NCI-H510A treated with DMSO at 0.1 percent for 48 hours (cell line): Measurements from ENCODE around the gene HINFP.
A peak's percentile ranks its signal among the peaks of the same experiment; 100 is the strongest.
"Not testable (repeated sequence)": the region's sequence is repeated elsewhere in the genome, so short reads cannot be mapped to it uniquely, and the experiment has no call there.

ENCODE experiments used
- DNase-seq: peaks from one replicate; lab custom pipeline; 2025; lab: John Stamatoyannopoulos, UW

HINFP gene

DNA sequence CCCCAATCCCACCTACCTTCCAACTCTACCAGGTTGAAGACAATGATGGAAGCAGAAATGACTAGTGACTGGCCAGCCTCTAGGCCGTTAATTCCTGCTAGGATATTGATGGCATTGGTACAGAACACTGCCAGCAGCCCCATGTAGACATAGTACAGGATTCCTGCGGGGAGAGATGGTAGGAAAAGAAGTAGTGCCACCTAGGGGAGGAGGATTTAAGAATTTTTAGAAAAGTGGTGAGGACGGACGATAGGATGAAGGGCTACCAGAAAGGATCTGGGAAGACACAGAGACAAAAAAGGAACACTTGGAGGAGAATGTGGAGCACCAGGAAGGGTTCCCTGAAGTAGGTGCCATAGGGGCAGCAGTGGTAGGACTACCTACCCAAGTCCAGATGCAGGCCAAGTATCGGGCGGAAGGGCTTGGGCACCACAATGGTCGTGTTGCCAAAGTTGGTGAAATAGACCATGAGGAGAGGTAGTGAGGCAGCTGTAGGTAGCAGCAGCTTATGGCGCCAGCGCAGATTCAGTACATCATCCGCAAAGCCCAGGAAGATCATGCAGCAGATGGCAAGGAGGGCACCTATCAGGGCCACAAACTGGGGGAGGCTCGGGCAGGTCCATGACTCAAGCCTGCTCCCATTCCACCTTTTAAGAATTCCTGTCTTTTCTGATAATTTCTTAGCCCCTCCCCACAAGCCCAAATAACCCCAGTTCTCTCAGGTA is 21.0 kb upstream of the HINFP start:
- peak; percentile 66 for DNase-seq

DNA sequence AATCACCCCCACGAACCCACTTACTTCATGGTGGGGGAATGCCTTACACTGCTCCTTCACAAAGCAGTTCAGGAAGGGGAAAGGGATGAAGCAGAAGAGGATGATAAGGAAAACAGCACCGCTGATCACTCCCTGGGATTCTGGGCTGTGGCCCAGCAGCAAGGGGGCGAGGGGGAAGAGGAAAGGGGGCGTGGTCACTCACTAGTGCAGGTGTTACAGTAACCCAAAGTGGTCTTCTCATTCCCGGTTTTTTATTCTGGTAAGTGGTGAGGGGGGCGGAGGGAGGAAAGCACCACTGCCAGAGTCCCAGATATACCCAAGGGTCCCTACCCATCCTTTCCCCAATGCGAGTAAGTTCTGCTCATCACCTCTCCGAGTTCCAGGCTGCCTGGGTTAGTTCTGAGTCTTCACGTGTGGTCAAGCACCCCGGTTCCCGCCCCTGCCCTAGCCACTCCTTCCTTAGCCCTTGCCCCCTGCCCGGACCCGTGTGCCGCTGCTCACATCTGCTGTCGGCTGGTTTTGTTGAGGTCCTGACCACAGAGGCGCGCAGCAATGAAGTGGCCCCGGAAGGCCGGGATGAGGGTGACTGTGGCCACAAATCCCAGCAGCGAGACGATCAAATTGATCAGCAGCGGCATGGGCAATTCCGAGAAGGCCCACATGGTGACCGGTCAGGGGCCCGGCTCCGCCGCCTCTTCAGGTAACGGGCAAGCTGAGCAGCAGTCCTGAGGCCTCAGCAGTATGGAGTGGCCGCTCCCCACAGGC is 20.2 kb upstream of the HINFP start:
- DNase-seq, result peak; percentile 65

GRCh38 chr11:119101759-119102423 is 19.5 kb upstream of the HINFP start, which contains the start of gene DPAGT1:
Gene DPAGT1 (minus strand): TSS chr11:119101853. CDS start chr11:119101655, 198 bp downstream.
- DNase-seq, result peak; percentile 100

DNA sequence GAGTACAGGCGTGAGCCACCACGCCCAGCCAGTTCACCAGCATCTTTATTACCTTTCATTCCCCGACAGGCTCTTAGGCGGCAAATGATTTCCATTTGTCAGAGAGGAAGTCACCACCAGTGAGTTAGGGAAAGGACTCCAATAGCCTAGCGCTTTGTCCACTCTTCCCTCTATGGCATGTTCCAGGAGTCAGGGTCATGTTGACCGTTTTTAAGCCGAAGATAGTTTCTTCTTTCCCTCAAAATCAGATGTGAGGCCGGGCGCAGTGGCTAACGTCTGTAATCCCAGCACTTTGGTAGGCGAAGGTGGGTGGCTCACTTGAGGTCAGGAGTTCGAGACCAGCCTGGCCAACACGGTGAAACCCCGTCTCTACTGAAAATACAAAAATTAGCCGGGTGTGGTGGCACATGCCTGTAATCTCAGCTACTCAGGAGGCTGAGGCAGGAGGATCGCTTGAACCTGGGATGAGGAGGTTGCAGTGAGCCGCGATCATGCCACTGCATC is 18.2 kb upstream of the HINFP start:
- DNase-seq, result not testable (repeated sequence)

DNA sequence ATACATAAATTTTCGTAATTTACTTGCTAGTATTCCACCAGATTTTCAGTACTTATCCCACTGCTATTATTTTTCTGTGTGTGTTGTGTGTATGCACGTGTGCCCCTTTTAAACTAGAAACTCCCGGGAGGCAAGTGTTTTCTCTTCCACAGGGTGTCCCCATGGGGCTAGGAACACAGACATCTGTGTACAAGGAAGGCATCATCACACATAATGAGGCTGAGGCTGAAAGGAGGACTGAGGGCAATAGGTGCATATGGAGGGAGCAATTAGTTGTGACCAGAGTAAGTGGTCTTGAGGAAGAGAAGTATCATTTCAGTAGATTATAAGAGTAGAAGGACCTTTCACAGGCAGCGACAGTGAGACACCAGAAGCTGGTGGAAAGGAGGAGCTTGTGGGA is 17.6 kb upstream of the HINFP start:
- DNase-seq, result no peak

DNA sequence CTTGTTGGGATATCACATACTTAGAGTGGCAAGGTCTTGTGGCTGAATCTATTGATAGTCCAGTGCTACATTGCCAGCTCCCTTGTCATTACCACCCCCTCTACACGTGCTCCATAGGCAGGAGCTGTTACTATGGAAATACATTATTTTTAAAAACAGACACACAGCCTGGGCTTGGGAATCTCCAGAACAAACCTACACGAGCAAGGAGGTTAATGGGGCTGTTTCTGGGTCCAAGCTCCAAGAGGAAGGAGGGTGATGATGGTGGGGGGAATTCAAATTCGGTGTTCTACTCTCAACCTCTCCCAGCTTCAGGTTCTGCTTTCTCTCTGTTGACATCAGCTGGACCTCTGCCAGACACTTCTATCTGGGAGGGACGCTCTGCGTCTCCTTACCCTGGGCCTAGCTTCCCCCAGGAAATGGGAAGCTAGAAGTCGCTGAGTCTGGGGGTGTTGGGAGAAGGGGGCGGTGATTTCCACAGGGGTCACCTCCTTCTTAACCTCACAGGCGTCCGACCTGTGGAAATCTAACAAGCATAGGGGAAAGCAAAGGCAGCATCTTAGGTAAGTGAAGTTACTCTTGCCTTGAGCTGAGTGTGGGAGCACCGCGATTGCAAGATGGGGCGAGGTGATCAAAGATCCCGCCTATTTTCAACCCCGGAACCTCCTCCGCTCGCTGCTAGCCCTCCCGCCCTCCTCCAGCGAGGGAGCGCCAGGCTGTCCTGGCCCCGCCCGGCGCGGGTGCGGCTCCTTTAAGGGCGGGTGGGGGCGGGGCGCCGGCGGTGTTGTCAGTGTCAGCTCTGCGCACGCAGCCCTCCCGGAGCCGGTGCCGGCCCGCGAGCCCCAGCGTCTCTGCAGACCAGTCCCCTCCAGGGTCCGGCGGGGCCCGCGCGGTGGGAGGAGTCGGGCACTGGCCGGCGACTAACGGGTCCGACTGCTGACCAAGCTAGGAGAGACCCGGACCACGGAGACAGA is 14.5 kb upstream of the HINFP start, which contains the start of gene C2CD2L:
C2CD2L (plus strand) TSS at position 781 of the 974 bp plus-strand sequence. CDS start 398 bp downstream, outside the sequence.
- DNase-seq, result peak; percentile 75

- DNase-seq, result no peak
Measured at GRCh38 chr11:119107538-119108145, 13.7 kb upstream of the HINFP start.

- DNase-seq, result no peak
Measured at GRCh38 chr11:119108146-119108856, 13.1 kb upstream of the HINFP start.

DNA sequence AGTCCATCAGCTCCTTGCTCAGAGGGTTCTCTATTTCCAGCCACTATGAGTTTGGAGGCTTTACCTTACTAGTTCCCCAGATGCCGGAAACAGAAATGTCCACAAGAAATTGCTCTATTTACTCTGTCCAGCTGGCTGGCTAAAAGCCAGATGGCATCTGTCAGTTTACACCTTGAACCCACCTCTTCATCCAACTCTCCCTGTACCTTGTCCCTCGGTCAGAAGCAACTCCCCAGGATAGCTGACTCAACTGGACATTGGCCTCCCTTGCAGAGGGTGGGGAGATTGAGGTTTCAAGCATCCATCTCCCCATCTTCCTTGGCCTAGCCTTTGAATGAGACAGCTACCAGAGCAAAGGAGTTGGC is 12.5 kb upstream of the HINFP start:
- no peak for DNase-seq

DNA sequence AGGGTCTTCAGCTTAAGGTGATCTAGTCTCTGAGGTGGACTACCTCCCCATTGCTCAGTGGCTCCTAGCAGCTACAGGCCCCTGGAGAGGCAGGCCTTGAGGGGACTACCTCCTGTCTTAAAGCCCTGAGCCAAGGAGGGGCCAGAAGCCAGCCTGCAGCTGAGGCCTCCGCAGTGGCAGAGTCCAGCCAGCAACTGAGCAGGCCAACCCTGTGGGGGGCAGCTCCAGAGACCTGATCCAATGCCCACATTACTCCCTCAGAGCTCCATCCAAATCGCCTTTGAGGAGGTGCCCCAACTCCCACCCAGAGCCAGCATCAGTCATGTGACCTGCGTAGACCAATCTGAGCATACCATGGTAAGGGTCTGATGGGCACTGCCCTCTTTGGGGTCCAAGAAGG is 11.5 kb upstream of the HINFP start:
- no peak for DNase-seq

- DNase-seq, result no peak
Measured at GRCh38 chr11:119110439-119110838, 10.9 kb upstream of the HINFP start.

GRCh38 chr11:119111361-119111925 is 9.9 kb upstream of the HINFP start:
- no peak for DNase-seq

- DNase-seq, result no peak
Measured at GRCh38 chr11:119112314-119113020, 8.9 kb upstream of the HINFP start.

DNA sequence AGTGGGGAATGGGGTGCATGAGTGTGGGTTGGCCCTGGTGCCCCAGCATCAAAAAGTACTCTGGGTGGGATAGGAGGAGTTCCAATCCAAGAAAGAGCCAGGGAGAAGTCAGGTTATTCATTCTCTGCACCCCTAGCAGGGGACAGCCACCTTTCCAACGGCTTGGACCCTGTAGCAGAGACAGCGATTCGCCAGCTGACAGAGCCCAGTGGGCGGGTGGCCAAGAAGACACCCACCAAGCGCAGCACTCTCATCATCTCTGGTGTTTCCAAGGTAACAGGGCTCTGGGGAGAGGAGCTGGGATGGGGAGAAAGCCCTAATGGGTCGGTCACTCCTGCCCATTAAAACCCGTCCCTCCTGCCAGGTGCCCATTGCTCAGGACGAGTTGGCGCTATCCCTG is 7.7 kb upstream of the HINFP start:
- no peak for DNase-seq

DNA sequence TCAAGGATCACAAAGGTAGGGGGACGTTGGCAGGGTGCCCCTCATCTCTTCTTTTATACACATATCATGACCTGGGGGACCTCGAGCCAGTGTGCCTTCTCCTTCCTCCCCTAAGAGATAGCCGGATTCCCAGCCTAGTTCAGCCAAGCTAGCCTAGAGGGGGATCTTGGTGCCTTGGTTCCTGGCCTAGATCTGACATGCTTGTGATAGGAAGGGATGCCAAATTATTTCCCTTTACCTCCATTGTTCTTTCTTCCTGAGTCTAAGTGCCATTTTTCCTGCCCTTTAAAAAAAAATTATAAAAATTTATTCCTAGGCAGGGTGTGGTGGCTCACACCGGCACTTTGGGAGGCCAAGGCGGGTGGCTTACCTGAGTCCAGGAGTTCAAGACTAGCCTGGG is 7.0 kb upstream of the HINFP start:
- no peak for DNase-seq

- no peak for DNase-seq
Measured at GRCh38 chr11:119115484-119116234, 5.7 kb upstream of the HINFP start.

GRCh38 chr11:119116235-119116594 is 5.2 kb upstream of the HINFP start:
- DNase-seq, result no peak

DNA sequence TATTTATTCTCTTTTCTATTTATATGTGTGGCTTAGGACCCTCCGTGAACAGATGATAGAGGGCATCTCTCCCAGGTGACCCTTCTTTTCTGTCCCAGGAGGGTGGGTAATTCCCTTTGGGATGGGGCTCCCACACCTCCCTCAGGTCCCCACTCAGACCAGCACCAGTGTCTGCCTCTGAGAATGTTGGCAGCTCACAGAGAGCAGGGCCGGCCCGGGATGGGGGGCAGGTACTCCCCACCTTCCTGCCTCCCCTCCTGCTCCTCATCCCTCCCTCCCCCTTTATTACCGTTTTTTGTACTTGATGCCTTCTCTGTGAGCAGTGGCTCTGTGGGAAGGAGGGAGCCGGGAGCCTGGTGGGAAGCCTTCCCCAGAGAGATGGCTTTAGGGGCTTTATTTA is 4.8 kb upstream of the HINFP start:
- DNase-seq, result no peak
